OCI-LY1 (cell line): Measurements from ENCODE around the gene EPS8L3.
"Not testable (repeated sequence)": the region's sequence is repeated elsewhere in the genome, so short reads cannot be mapped to it uniquely, and the experiment has no call there.

Experiments
- H2AFZ ChIP-seq: fragments of 200-600 bp; sonication (generic), shearing (Covaris generic); 2 replicates; pipeline ENCODE4 v1.6.0; 2014; ENCODE audit warnings: antibody characterized with exemption, mild to moderate bottlenecking, low read length
- H3F3A ChIP-seq: fragments of 200-600 bp; sonication (generic), shearing (Covaris generic); 2 replicates; pipeline ENCODE4 v1.6.0; 2014; ENCODE audit warnings: mild to moderate bottlenecking, antibody characterized with exemption, low read length, moderate library complexity; ENCODE audit not compliant: insufficient read depth
- H3K27ac ChIP-seq: fragments of 200-600 bp; sonication (generic); 2 replicates; pipeline ENCODE4 v1.5.1; 2014; ENCODE audit warnings: low read length, mixed run types, mild to moderate bottlenecking, low read depth; ENCODE audit not compliant: poor library complexity, severe bottlenecking
- H3K27me3 ChIP-seq: fragments of 200-600 bp; sonication (generic); 2 replicates; pipeline ENCODE4 v1.6.0; 2014; ENCODE audit warnings: antibody characterized with exemption, mild to moderate bottlenecking, low read length, moderate library complexity; ENCODE audit not compliant: insufficient read depth
- H3K36me3 ChIP-seq: fragments of 200-600 bp; sonication (generic); 2 replicates; pipeline ENCODE4 v1.6.1; 2014; ENCODE audit warnings: mild to moderate bottlenecking, antibody characterized with exemption, low read length, moderate library complexity, mixed read lengths; ENCODE audit not compliant: insufficient read depth
- H3K4me1 ChIP-seq: fragments of 200-600 bp; sonication (generic); 2 replicates; pipeline ENCODE4 v1.5.1; 2014; ENCODE audit warnings: mild to moderate bottlenecking, low read length, moderate library complexity; ENCODE audit not compliant: insufficient read depth, severe bottlenecking
- H3K4me2 ChIP-seq: fragments of 200-600 bp; sonication (generic), shearing (Covaris generic); 2 replicates; pipeline ENCODE4 v1.6.1; 2014; ENCODE audit warnings: low read length
- H3K4me3 ChIP-seq: fragments of 200-600 bp; sonication (generic); 2 replicates; pipeline ENCODE4 v1.5.1; 2014; ENCODE audit warnings: low read length, low read depth, mild to moderate bottlenecking, mixed read lengths; ENCODE audit not compliant: poor library complexity, severe bottlenecking
- H3K79me2 ChIP-seq: fragments of 200-600 bp; shearing (Covaris generic); 2 replicates; pipeline ENCODE4 v1.6.1; 2016; ENCODE audit warnings: mixed run types, low read length, mixed read lengths; ENCODE audit not compliant: insufficient read depth
- H3K9ac ChIP-seq: fragments of 200-600 bp; sonication (generic), shearing (Covaris generic); 2 replicates; pipeline ENCODE4 v1.6.1; 2014; ENCODE audit warnings: mild to moderate bottlenecking, low read length, mixed read lengths
- H3K9me2 ChIP-seq: fragments of 200-600 bp; sonication (generic), shearing (Covaris generic); 2 replicates; pipeline ENCODE4 v1.6.1; 2014; ENCODE audit warnings: low read depth, mild to moderate bottlenecking, low read length, mixed read lengths
- H3K9me3 ChIP-seq: fragments of 200-600 bp; shearing (Covaris generic); 2 replicates; pipeline ENCODE4 v1.6.1; 2014; ENCODE audit warnings: low read length, mixed read lengths
- H4K20me1 ChIP-seq: fragments of 200-600 bp; sonication (generic), shearing (Covaris generic); 2 replicates; pipeline ENCODE4 v1.6.0; 2016; ENCODE audit warnings: mild to moderate bottlenecking, low read length; ENCODE audit not compliant: insufficient read depth
- CTCF ChIP-seq: fragments of 200-600 bp; sonication (generic), shearing (Covaris generic); IDR thresholded peaks from 2 replicates; pipeline ENCODE4 v1.5.1; 2017; ENCODE audit warnings: mild to moderate bottlenecking, antibody characterized with exemption, low read length, moderate library complexity, mixed read lengths
- EZH2 ChIP-seq: fragments of 200-600 bp; sonication (generic), shearing (Covaris generic); IDR thresholded peaks from 2 replicates; pipeline ENCODE4 v1.8.0; 2017; ENCODE audit warnings: borderline replicate concordance, mixed run types, mild to moderate bottlenecking, antibody characterized with exemption, low read length, moderate library complexity, mixed read lengths

The EPS8L3 gene

GRCh38 chr1:109749221-109749620, 14.5 kb downstream of the EPS8L3 start:
- Histone ChIP-seq H3K4me1 (no peaks in the 10 kb centered on the region), H3K4me3 (no peak overlapping the region), H4K20me1 (no peaks in the 10 kb centered on the region), H3K27me3 (peaks cover 3% of the 10 kb centered on the region; the same call in 1 of the 2 replicates), H3F3A (no peaks in the 10 kb centered on the region), H2AFZ (no peak overlapping the region), H3K4me2 (no peak overlapping the region), H3K36me3 (no peaks in the 10 kb centered on the region), H3K9me3 (no peaks in the 10 kb centered on the region), H3K27ac (no peak overlapping the region), H3K79me2 (no peaks in the 10 kb centered on the region), H3K9me2 (no peaks in the 10 kb centered on the region), H3K9ac (no peak overlapping the region)
- TF ChIP-seq EZH2 (no peak), CTCF (no peak)

GRCh38 chr1:109748311-109748710, 15.4 kb downstream of the EPS8L3 start:
- H3K4me2 ChIP-seq, H3F3A ChIP-seq, H4K20me1 ChIP-seq, H3K36me3 ChIP-seq, H3K79me2 ChIP-seq, H3K9me2 ChIP-seq, H3K4me1 ChIP-seq, H2AFZ ChIP-seq, H3K4me3 ChIP-seq, H3K9me3 ChIP-seq, H3K9ac ChIP-seq, H3K27ac ChIP-seq, H3K27me3 ChIP-seq: not testable (repeated sequence)

- H3K36me3 ChIP-seq: no peaks in the 10 kb centered on the region
- no peak within 1 kb of the TSS for H3K9ac ChIP-seq
- no peaks in the 10 kb centered on the region for H4K20me1 ChIP-seq
- no peaks in the 10 kb centered on the region for H3K4me1 ChIP-seq
- peak within 1 kb of the TSS; percentile 39; the same call in 1 of the 2 replicates for H3K4me2 ChIP-seq
- no peaks in the 10 kb centered on the region for H3K9me3 ChIP-seq
- H3K27ac ChIP-seq: no peak within 1 kb of the TSS
- peak within 1 kb of the TSS; percentile 36 for H3K4me3 ChIP-seq
- H3K27me3 ChIP-seq: no peaks in the 10 kb centered on the region
- no peaks in the 10 kb centered on the region for H3K79me2 ChIP-seq
- TF ChIP-seq EZH2 (no peak), CTCF (no peak)
- H2AFZ ChIP-seq: no peak within 1 kb of the TSS
- no peaks in the 10 kb centered on the region for H3F3A ChIP-seq
- H3K9me2 ChIP-seq: no peaks in the 10 kb centered on the region
Measured at GRCh38 chr1:109740615-109741373, 22.9 kb downstream of the EPS8L3 start, which contains the start of gene GSTM3. GSTM3 (minus strand) TSS chr1:109741038; CDS start chr1:109740287, 751 bp downstream.
